ENCODE data around the gene RIPPLY3. TPM values are rescaled to one million over a fixed set of nuclear protein-coding genes. Genes with fewer than 3 reads are reported as not detected.

Gene RIPPLY3
- total and polyA plus RNA-seq, 2 donors (not counting 1 experiment from before 2014, with no cell fraction given) = 0.03 TPM; not detected in 1

- H2AFZ ChIP-seq (ENCODE audit: low read length) = no peak overlapping the region
- H3K9me3 ChIP-seq (ENCODE audit: control insufficient read depth, insufficient read depth, low read depth, low read length) = no peaks in the 10 kb centered on the region
- H3K36me3 ChIP-seq (ENCODE audit: control insufficient read depth, insufficient read depth, low read length) = peaks cover 2% of the 10 kb centered on the region
- no peak overlapping the region for H3K4me2 ChIP-seq (ENCODE audit: extremely low read depth, insufficient read depth, low read length)
- H3K27me3 ChIP-seq (ENCODE audit: control insufficient read depth, insufficient read depth, low read length) = no peaks in the 10 kb centered on the region
- no peaks in the 10 kb centered on the region for H3K79me2 ChIP-seq (ENCODE audit: control insufficient read depth, insufficient read depth, low read length)
- no peak overlapping the region for H3K27ac ChIP-seq (ENCODE audit: insufficient read depth, low read length)
- TF ChIP-seq EZH2 (IDR thresholded peaks at IDR 0.05; ENCODE audit: low read length, missing control alignments) (no peak), CTCF (conservative IDR thresholded peaks at IDR 0.05 in 1 of 2, IDR thresholded peaks at IDR 0.05 in 1 of 2; ENCODE audit: low read depth in 1 of 2, low read length in 2 of 2) (no peak)
- DNase-seq (ENCODE audit: low read depth in 2 of 2) = peak in 1 of 2 donors; percentile 11
- no peaks in the 10 kb centered on the region for H4K20me1 ChIP-seq (ENCODE audit: control insufficient read depth, extremely low read depth, insufficient read depth, low read length)
- H3K4me3 ChIP-seq (replicated peaks in 1 of 4; ENCODE audit: control extremely low read depth in 1 of 4, insufficient read depth in 1 of 4, low read depth in 3 of 4, low read length in 4 of 4) = no peak overlapping the region
- no peaks in the 10 kb centered on the region for H3K4me1 ChIP-seq (ENCODE audit: control insufficient read depth, extremely low read depth, insufficient read depth, low read length)
- H3K9ac ChIP-seq (ENCODE audit: insufficient read depth, low read length) = no peak overlapping the region
Observed at GRCh38 chr21:36962098-36962780, 44.3 kb upstream of the RIPPLY3 start.

GRCh38 chr21:36964398-36964797 lies 42.1 kb upstream of the RIPPLY3 start:
- H3K27me3 ChIP-seq (ENCODE audit: control insufficient read depth, insufficient read depth, low read length) = no peaks in the 10 kb centered on the region
- no peak for TF ChIP-seq EZH2 (IDR thresholded peaks at IDR 0.05; ENCODE audit: low read length, missing control alignments)
- DNase-seq (ENCODE audit: low read depth in 2 of 2) = no peak

GRCh38 chr21:36964827-36965719 lies 41.4 kb upstream of the RIPPLY3 start:
- no peaks in the 10 kb centered on the region for H3K36me3 ChIP-seq (ENCODE audit: control insufficient read depth, insufficient read depth, low read length)
- H3K79me2 ChIP-seq (ENCODE audit: control insufficient read depth, insufficient read depth, low read length) = no peaks in the 10 kb centered on the region
- H2AFZ ChIP-seq (ENCODE audit: low read length) = no peak overlapping the region
- TF ChIP-seq EZH2 (IDR thresholded peaks at IDR 0.05; ENCODE audit: low read length, missing control alignments) = no peak
- no peak for TF ChIP-seq CTCF (conservative IDR thresholded peaks at IDR 0.05 in 1 of 2, IDR thresholded peaks at IDR 0.05 in 1 of 2; ENCODE audit: low read depth in 1 of 2, low read length in 2 of 2)
- H3K4me2 ChIP-seq (ENCODE audit: extremely low read depth, insufficient read depth, low read length) = peak overlapping the region; percentile 74
- no peaks in the 10 kb centered on the region for H3K27me3 ChIP-seq (ENCODE audit: control insufficient read depth, insufficient read depth, low read length)
- no peaks in the 10 kb centered on the region for H3K4me1 ChIP-seq (ENCODE audit: control insufficient read depth, extremely low read depth, insufficient read depth, low read length)
- H3K27ac ChIP-seq (ENCODE audit: insufficient read depth, low read length) = no peak overlapping the region
- H3K9me3 ChIP-seq (ENCODE audit: control insufficient read depth, insufficient read depth, low read depth, low read length) = no peaks in the 10 kb centered on the region
- peak in 1 of 2 donors; percentile 20 for DNase-seq (ENCODE audit: low read depth in 2 of 2)
- no peak overlapping the region for H3K9ac ChIP-seq (ENCODE audit: insufficient read depth, low read length)
- H3K4me3 ChIP-seq (replicated peaks in 1 of 4; ENCODE audit: control extremely low read depth in 1 of 4, insufficient read depth in 1 of 4, low read depth in 3 of 4, low read length in 4 of 4) = peak overlapping the region in 2 of 4 experiments; percentile 65 to 68
- H4K20me1 ChIP-seq (ENCODE audit: control insufficient read depth, extremely low read depth, insufficient read depth, low read length) = no peaks in the 10 kb centered on the region

More at GRCh38 chr21:36964398-36964797, 42.1 kb upstream of the RIPPLY3 start:
- H3K27ac ChIP-seq (ENCODE audit: insufficient read depth, low read length) = no peak overlapping the region
- no peak overlapping the region for H3K9ac ChIP-seq (ENCODE audit: insufficient read depth, low read length)
- H3K4me2 ChIP-seq (ENCODE audit: extremely low read depth, insufficient read depth, low read length) = no peak overlapping the region
- no peaks in the 10 kb centered on the region for H3K79me2 ChIP-seq (ENCODE audit: control insufficient read depth, insufficient read depth, low read length)
- H3K9me3 ChIP-seq (ENCODE audit: control insufficient read depth, insufficient read depth, low read depth, low read length) = no peaks in the 10 kb centered on the region
- no peak overlapping the region for H2AFZ ChIP-seq (ENCODE audit: low read length)
- H4K20me1 ChIP-seq (ENCODE audit: control insufficient read depth, extremely low read depth, insufficient read depth, low read length) = no peaks in the 10 kb centered on the region
- no peaks in the 10 kb centered on the region for H3K36me3 ChIP-seq (ENCODE audit: control insufficient read depth, insufficient read depth, low read length)
- no peak overlapping the region for H3K4me3 ChIP-seq (replicated peaks in 1 of 4; ENCODE audit: control extremely low read depth in 1 of 4, insufficient read depth in 1 of 4, low read depth in 3 of 4, low read length in 4 of 4)
- no peaks in the 10 kb centered on the region for H3K4me1 ChIP-seq (ENCODE audit: control insufficient read depth, extremely low read depth, insufficient read depth, low read length)
